ENCODE data around the gene AGA. TPM values are rescaled to one million over a fixed set of nuclear protein-coding genes. Genes with fewer than 3 reads are reported as not detected.

The AGA gene
- total RNA-seq, 1 donor from 2014 or later: 20.5 TPM

- Mint-ChIP-seq H3K4me1 (ENCODE audit: low read depth) (peaks cover 9% of the 10 kb centered on the region), H3K27me3 (no peaks in the 10 kb centered on the region), H3K9me3 (ENCODE audit: low read depth) (no peaks in the 10 kb centered on the region), H3K36me3 (ENCODE audit: insufficient read depth) (no peaks in the 10 kb centered on the region), H3K4me3 (ENCODE audit: low read depth) (no peak overlapping the region), H3K27ac (no peak overlapping the region)
- TF ChIP-seq CTCF (IDR thresholded peaks at IDR 0.05; ENCODE audit: unreplicated experiment): no peak
- no peak for DNase-seq (ENCODE audit: low spot score, unreplicated experiment)
Observed at GRCh38 chr4:177480795-177481194, 38.6 kb upstream of the AGA start.

GRCh38 chr4:177479063-177479462 lies 36.8 kb upstream of the AGA start:
- Mint-ChIP-seq H3K36me3 (ENCODE audit: insufficient read depth) (no peaks in the 10 kb centered on the region), H3K4me3 (ENCODE audit: low read depth) (no peak overlapping the region), H3K9me3 (ENCODE audit: low read depth) (no peaks in the 10 kb centered on the region), H3K4me1 (ENCODE audit: low read depth) (peaks cover under 1% of the 10 kb centered on the region), H3K27ac (no peak overlapping the region), H3K27me3 (no peaks in the 10 kb centered on the region)
- TF ChIP-seq CTCF (IDR thresholded peaks at IDR 0.05; ENCODE audit: unreplicated experiment): no peak
- DNase-seq (ENCODE audit: low spot score, unreplicated experiment): no peak

GRCh38 chr4:177478496-177478895 lies 36.3 kb upstream of the AGA start:
- Mint-ChIP-seq H3K9me3 (ENCODE audit: low read depth) (no peaks in the 10 kb centered on the region), H3K27me3 (no peaks in the 10 kb centered on the region), H3K4me3 (ENCODE audit: low read depth) (no peak overlapping the region)

GRCh38 chr4:177473991-177474390 lies 31.8 kb upstream of the AGA start:
- TF ChIP-seq CTCF (IDR thresholded peaks at IDR 0.05; ENCODE audit: unreplicated experiment): no peak
- Mint-ChIP-seq H3K36me3 (ENCODE audit: insufficient read depth) (no peaks in the 10 kb centered on the region), H3K4me1 (ENCODE audit: low read depth) (no peaks in the 10 kb centered on the region), H3K27me3 (no peaks in the 10 kb centered on the region), H3K9me3 (ENCODE audit: low read depth) (peaks cover 3% of the 10 kb centered on the region), H3K4me3 (ENCODE audit: low read depth) (no peak overlapping the region), H3K27ac (no peak overlapping the region)
- no peak for DNase-seq (ENCODE audit: low spot score, unreplicated experiment)

More at GRCh38 chr4:177478496-177478895, 36.3 kb upstream of the AGA start:
- no peak for TF ChIP-seq CTCF (IDR thresholded peaks at IDR 0.05; ENCODE audit: unreplicated experiment)
- no peak overlapping the region for H3K27ac Mint-ChIP-seq
- H3K4me1 Mint-ChIP-seq (ENCODE audit: low read depth): no peaks in the 10 kb centered on the region
- H3K36me3 Mint-ChIP-seq (ENCODE audit: insufficient read depth): no peaks in the 10 kb centered on the region
- DNase-seq (ENCODE audit: low spot score, unreplicated experiment): no peak

GRCh38 chr4:177464026-177464425 lies 21.8 kb upstream of the AGA start:
- H3K27ac Mint-ChIP-seq: no peak overlapping the region
- TF ChIP-seq CTCF (IDR thresholded peaks at IDR 0.05; ENCODE audit: unreplicated experiment): no peak
- H3K27me3 Mint-ChIP-seq: peaks cover 3% of the 10 kb centered on the region
- H3K4me3 Mint-ChIP-seq (ENCODE audit: low read depth): no peak overlapping the region
- H3K36me3 Mint-ChIP-seq (ENCODE audit: insufficient read depth): peaks cover 1% of the 10 kb centered on the region
- DNase-seq (ENCODE audit: low spot score, unreplicated experiment): no peak
- no peaks in the 10 kb centered on the region for H3K9me3 Mint-ChIP-seq (ENCODE audit: low read depth)
- H3K4me1 Mint-ChIP-seq (ENCODE audit: low read depth): peaks cover 6% of the 10 kb centered on the region

All from progenitor cell of endocrine pancreas (in vitro differentiated cells).